MM.1S (cell line): ENCODE results near the gene OBSCN.

Experiments
- DNase-seq: peaks from one replicate; pipeline ENCODE4 v3.0.0-alpha.2; 2015
- H2AFZ ChIP-seq: fragments of 300-600 bp; sonication (generic); 2 replicates; pipeline ENCODE4 v1.6.0; 2016; ENCODE audit warnings: antibody characterized with exemption, low read length
- H3F3A ChIP-seq: fragments of 300-600 bp; sonication (generic); 2 replicates; pipeline ENCODE4 v1.6.1; 2016; ENCODE audit warnings: mild to moderate bottlenecking, antibody characterized with exemption, low read length, moderate library complexity, mixed read lengths; ENCODE audit not compliant: insufficient read depth
- H3K27ac ChIP-seq: fragments of 300-600 bp; sonication (generic); 2 replicates; pipeline ENCODE4 v1.5.1; 2016; ENCODE audit warnings: mild to moderate bottlenecking, low read length
- H3K27me3 ChIP-seq: fragments of 300-600 bp; sonication (generic); replicated peaks from 2 replicates; pipeline ENCODE4 v1.6.0; 2016; ENCODE audit warnings: low read length; ENCODE audit not compliant: insufficient read depth
- H3K36me3 ChIP-seq: fragments of 300-600 bp; sonication (generic); replicated peaks from 2 replicates; pipeline ENCODE4 v1.6.1; 2016; ENCODE audit warnings: mild to moderate bottlenecking, low read length, mixed read lengths; ENCODE audit not compliant: insufficient read depth
- H3K4me1 ChIP-seq: fragments of 300-600 bp; sonication (generic); 2 replicates; pipeline ENCODE4 v1.6.1; 2016; ENCODE audit warnings: low read length, mixed read lengths
- H3K4me2 ChIP-seq: fragments of 300-600 bp; sonication (generic); 2 replicates; pipeline ENCODE4 v1.6.0; 2016; ENCODE audit warnings: low read depth, low read length
- H3K4me3 ChIP-seq: fragments of 300-600 bp; sonication (generic); 2 replicates; pipeline ENCODE4 v1.5.1; 2016; ENCODE audit warnings: low read length, mixed read lengths
- H3K79me2 ChIP-seq: fragments of 300-600 bp; sonication (generic); 2 replicates; pipeline ENCODE4 v1.6.1; 2016; ENCODE audit warnings: mixed run types, low read length, mixed read lengths
- H3K9ac ChIP-seq: fragments of 300-600 bp; sonication (generic); 2 replicates; pipeline ENCODE4 v1.6.1; 2016; ENCODE audit warnings: low read length, mixed read lengths
- H3K9me2 ChIP-seq: fragments of 300-600 bp; sonication (generic); replicated peaks from 2 replicates; pipeline ENCODE4 v1.6.1; 2016; ENCODE audit warnings: mild to moderate bottlenecking, low read length, mixed read lengths; ENCODE audit not compliant: insufficient read depth
- H3K9me3 ChIP-seq: fragments of 300-600 bp; sonication (generic); replicated peaks from 2 replicates; pipeline ENCODE4 v1.6.1; 2016; ENCODE audit warnings: mild to moderate bottlenecking, low read length, mixed read lengths; ENCODE audit not compliant: insufficient read depth
- H4K20me1 ChIP-seq: fragments of 300-600 bp; sonication (generic); 2 replicates; pipeline ENCODE4 v1.6.1; 2016; ENCODE audit warnings: mild to moderate bottlenecking, low read length, moderate library complexity, mixed read lengths; ENCODE audit not compliant: insufficient read depth
- CTCF ChIP-seq: fragments of 300-600 bp; sonication (generic); IDR thresholded peaks from 2 replicates; pipeline ENCODE4 v1.5.1; 2016; ENCODE audit warnings: antibody characterized with exemption, low read length, mixed read lengths
- EZH2 ChIP-seq: fragments of 300-600 bp; sonication (generic); optimal IDR thresholded peaks from 2 replicates; pipeline ENCODE3; 2017; ENCODE audit warnings: low read depth, mild to moderate bottlenecking, antibody characterized with exemption, low read length, mixed read lengths
- EZH2phosphoT487 ChIP-seq: fragments of 300-600 bp; sonication (generic); IDR thresholded peaks from 2 replicates; pipeline ENCODE4 v1.6.1; 2018; ENCODE audit warnings: antibody characterized with exemption, low read length

The OBSCN gene

DNA sequence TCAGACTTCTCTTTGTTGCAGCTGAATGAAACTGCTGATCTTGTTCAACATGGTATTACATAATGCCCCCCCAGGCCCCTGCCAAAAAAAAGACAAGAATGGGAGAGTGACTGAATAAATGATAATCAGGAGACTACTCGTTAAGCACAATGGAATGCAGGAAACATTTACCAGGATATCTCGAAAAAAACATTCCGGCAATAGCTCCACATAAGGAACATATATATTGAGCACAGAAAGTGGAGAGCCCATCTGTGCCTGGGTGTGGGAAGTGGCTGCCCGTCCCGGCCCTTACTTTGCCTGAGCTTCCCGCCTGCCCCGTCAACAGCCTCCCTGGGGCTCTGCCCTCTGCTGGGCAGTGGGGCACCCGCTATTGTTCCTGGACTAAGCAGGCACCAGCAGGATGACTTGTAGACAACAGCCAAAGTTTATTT is 185.4 kb downstream of the OBSCN start:
- no peak overlapping the region for H2AFZ ChIP-seq
- H3K36me3 ChIP-seq: no peaks in the 10 kb centered on the region
- H3K27me3 ChIP-seq: no peaks in the 10 kb centered on the region
- no peaks in the 10 kb centered on the region for H3K79me2 ChIP-seq
- H4K20me1 ChIP-seq: no peaks in the 10 kb centered on the region
- DNase-seq: no peak
- peak; percentile 20 for TF ChIP-seq CTCF
- no peak for TF ChIP-seq EZH2phosphoT487
- no peaks in the 10 kb centered on the region for H3K4me1 ChIP-seq
- H3K9me2 ChIP-seq: no peaks in the 10 kb centered on the region
- H3K9me3 ChIP-seq: no peaks in the 10 kb centered on the region
- no peak overlapping the region for H3K4me3 ChIP-seq
- no peak overlapping the region for H3K9ac ChIP-seq
- H3F3A ChIP-seq: no peaks in the 10 kb centered on the region
- H3K27ac ChIP-seq: no peak overlapping the region
- no peak overlapping the region for H3K4me2 ChIP-seq

GRCh38 chr1:228393811-228394570 is 186.1 kb downstream of the OBSCN start:
- Histone ChIP-seq H3K27me3 (no peaks in the 10 kb centered on the region), H3K9me2 (no peaks in the 10 kb centered on the region), H3K9ac (no peak overlapping the region), H3K4me1 (no peaks in the 10 kb centered on the region), H3K79me2 (no peaks in the 10 kb centered on the region), H3K9me3 (no peaks in the 10 kb centered on the region), H3K4me3 (no peak overlapping the region), H4K20me1 (no peaks in the 10 kb centered on the region), H3K27ac (no peak overlapping the region), H2AFZ (no peak overlapping the region), H3K4me2 (no peak overlapping the region), H3F3A (no peaks in the 10 kb centered on the region), H3K36me3 (no peaks in the 10 kb centered on the region)
- no peak for DNase-seq
- TF ChIP-seq EZH2 (no peak), EZH2phosphoT487 (no peak), CTCF (no peak)

DNA sequence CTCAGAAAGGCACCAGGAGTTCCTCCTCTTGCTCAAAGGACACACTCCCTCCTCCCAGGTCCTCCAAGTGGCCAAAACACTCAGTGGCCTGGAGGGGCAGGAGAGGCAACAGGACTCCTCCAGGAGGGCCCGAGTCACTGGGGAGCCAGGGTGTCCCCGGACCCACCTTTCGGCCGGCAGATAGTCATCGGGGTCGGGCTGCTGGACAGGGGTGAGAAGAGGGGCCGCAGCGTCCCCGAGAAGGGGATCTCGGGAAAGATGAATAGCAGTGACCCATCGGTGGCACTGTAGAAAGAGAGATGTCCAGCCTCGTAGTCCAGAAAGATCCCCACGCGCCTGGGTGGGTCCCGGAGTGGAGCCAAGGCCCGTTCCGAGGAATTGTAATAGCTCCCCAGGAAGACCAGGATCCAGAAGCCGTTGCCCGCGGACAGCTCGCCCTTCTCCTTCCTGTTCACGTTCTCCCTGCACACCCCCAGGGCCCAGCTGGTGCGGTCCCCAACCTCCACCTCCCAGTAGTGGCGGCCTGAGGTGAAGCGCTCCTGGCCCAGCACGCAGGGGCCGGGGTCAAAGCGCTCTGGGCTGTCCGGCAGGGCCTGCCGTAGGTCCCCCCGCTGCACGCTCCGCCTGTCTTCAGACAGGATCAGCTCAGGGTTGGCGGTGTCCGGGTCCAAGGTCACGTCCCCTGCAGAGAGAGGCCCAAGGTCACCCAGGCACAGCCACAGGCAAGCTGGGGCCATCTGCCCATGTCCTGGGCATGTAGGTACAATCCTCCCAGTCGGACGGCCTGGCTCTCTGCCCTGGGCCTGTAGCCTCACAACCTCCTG is 186.9 kb downstream of the OBSCN start:
- Histone ChIP-seq H3F3A (no peaks in the 10 kb centered on the region), H3K9ac (no peak overlapping the region), H3K4me1 (no peaks in the 10 kb centered on the region), H4K20me1 (no peaks in the 10 kb centered on the region), H3K4me2 (no peak overlapping the region), H3K4me3 (no peak overlapping the region), H3K27ac (no peak overlapping the region), H3K79me2 (no peaks in the 10 kb centered on the region), H3K9me2 (no peaks in the 10 kb centered on the region), H2AFZ (no peak overlapping the region), H3K36me3 (no peaks in the 10 kb centered on the region), H3K9me3 (no peaks in the 10 kb centered on the region), H3K27me3 (no peaks in the 10 kb centered on the region)
- DNase-seq: no peak
- no peak for TF ChIP-seq CTCF
- TF ChIP-seq EZH2phosphoT487: no peak
- no peak for TF ChIP-seq EZH2
